H1 (cell line): ENCODE measurements around the gene IFT172. TPM values are rescaled to one million over a fixed set of nuclear protein-coding genes. Genes with fewer than 3 reads are reported as not detected.

ENCODE experiments used
- CTCF ChIA-PET: fragments of 300-600 bp; sonication (Branson Sonifier 250); formaldehyde crosslinking; loops from one replicate; lab custom pipeline; 2021; ENCODE audit not compliant: partially characterized antibody; lab: Charles Lee
- POLR2A ChIA-PET: fragments of 300-600 bp; sonication (Branson Sonifier 250); formaldehyde crosslinking; loops from one replicate; lab custom pipeline; 2021; ENCODE audit warnings: inconsistent platforms; ENCODE audit not compliant: partially characterized antibody; lab: Charles Lee
- DNase-seq, 2 experiments: peaks; one replicate each; pipeline versions ENCODE4 v3.0.0 to v3.0.0-alpha.2; 2010 to 2022; ENCODE audit warnings: low spot score in 2 of 2, low read depth in 1 of 2, mixed read lengths in 1 of 2
- FAIRE-seq: peaks from 2 replicates; lab custom pipeline; 2011; peaks lifted over from hg19 to GRCh38; lab: Jason Lieb, UNC
- H2AFZ ChIP-seq: 2 replicates; pipeline ENCODE4 v1.8.1; 2012; ENCODE audit warnings: low read length, inconsistent platforms
- H2AK5ac ChIP-seq: 2 replicates; pipeline ENCODE4 v1.6.1; 2013; ENCODE audit warnings: low read depth, low read length
- H2BK120ac ChIP-seq: replicated peaks from 2 replicates; pipeline ENCODE3; 2013; ENCODE audit warnings: low read depth, low read length, inconsistent platforms
- H2BK12ac ChIP-seq: 2 replicates; pipeline ENCODE4 v1.6.1; 2013; ENCODE audit warnings: low read depth, low read length
- H2BK15ac ChIP-seq: 2 replicates; pipeline ENCODE4 v1.6.1; 2013; ENCODE audit warnings: low read length
- H2BK20ac ChIP-seq: 2 replicates; pipeline ENCODE4 v1.6.1; 2013; ENCODE audit warnings: low read length
- H2BK5ac ChIP-seq: 2 replicates; pipeline ENCODE4 v1.6.1; 2013; ENCODE audit warnings: low read depth, low read length
- H3K14ac ChIP-seq: 2 replicates; pipeline ENCODE4 v1.6.1; 2013; ENCODE audit warnings: inconsistent platforms; ENCODE audit not compliant: insufficient read length
- H3K18ac ChIP-seq: 2 replicates; pipeline ENCODE4 v1.6.1; 2013; ENCODE audit warnings: low read length; ENCODE audit errors: extremely low read depth
- H3K23ac ChIP-seq: 2 replicates; pipeline ENCODE4 v1.6.1; 2013; ENCODE audit warnings: inconsistent platforms; ENCODE audit not compliant: insufficient read length
- H3K23me2 ChIP-seq: 2 replicates; pipeline ENCODE4 v1.6.1; 2013; ENCODE audit warnings: low read depth, low read length
- H3K27ac ChIP-seq: 2 replicates; pipeline ENCODE4 v1.6.1; 2011; ENCODE audit warnings: low read depth, low read length, inconsistent platforms
- H3K27me3 ChIP-seq, 4 experiments: replicated peaks in 1 of 4; 1 replicate in 1 of 4; 2 replicates in 3 of 4; pipeline versions ENCODE4 v1.6.1 to v1.8.1; 2011 to 2013; ENCODE audit warnings: low read length in 3 of 4, mild to moderate bottlenecking in 3 of 4, inconsistent platforms in 2 of 4, mixed read lengths in 2 of 4, moderate library complexity in 1 of 4; ENCODE audit not compliant: control insufficient read depth in 3 of 4, insufficient read depth in 3 of 4; ENCODE audit errors: extremely low read depth in 1 of 4
- H3K36me3 ChIP-seq, 4 experiments: 2 replicates each; pipeline versions ENCODE4 v1.6.1 to v1.8.1; 2011 to 2013; ENCODE audit warnings: mild to moderate bottlenecking in 4 of 4, low read length in 3 of 4, moderate library complexity in 2 of 4, control low read depth in 1 of 4, inconsistent platforms in 1 of 4; ENCODE audit not compliant: insufficient read depth in 4 of 4, control insufficient read depth in 2 of 4
- H3K4ac ChIP-seq: replicated peaks from 2 replicates; pipeline ENCODE3; 2013; ENCODE audit warnings: low read length, low read depth, mixed read lengths, inconsistent platforms; ENCODE audit not compliant: insufficient read length
- H3K4me1 ChIP-seq, 4 experiments: replicated peaks in 1 of 4; 1 replicate in 1 of 4; 2 replicates in 3 of 4; pipeline versions ENCODE4 v1.6.1 to v1.8.1; 2011 to 2013; ENCODE audit warnings: low read length in 3 of 4, inconsistent platforms in 2 of 4, mixed read lengths in 1 of 4; ENCODE audit not compliant: insufficient read depth in 4 of 4, control insufficient read depth in 3 of 4
- H3K4me2 ChIP-seq, 2 experiments: 2 replicates each; pipeline versions ENCODE4 v1.6.1 to v1.8.1; 2011 to 2013; ENCODE audit warnings: low read depth in 2 of 2, low read length in 2 of 2, control low read depth in 1 of 2, inconsistent platforms in 1 of 2, mild to moderate bottlenecking in 1 of 2; ENCODE audit not compliant: insufficient read depth in 1 of 2
- H3K4me3 ChIP-seq, 4 experiments: fragments of 200-600, 300-600 bp in 1 of 4; sonication (generic), shearing (Covaris generic), sonication (Bioruptor Twin) in 1 of 4; 2 replicates each; pipeline versions ENCODE4 v1.5.1 to v1.8.1; 2011 to 2016; ENCODE audit warnings: low read length in 4 of 4, low read depth in 3 of 4, control low read depth in 2 of 4, inconsistent platforms in 2 of 4, mild to moderate bottlenecking in 2 of 4, mixed read lengths in 1 of 4, moderate library complexity in 1 of 4; ENCODE audit not compliant: insufficient read depth in 2 of 4; ENCODE audit errors: extremely low read depth in 1 of 4
- H3K56ac ChIP-seq: replicated peaks from 2 replicates; pipeline ENCODE3; 2013; ENCODE audit warnings: low read depth, mild to moderate bottlenecking, mixed read lengths, low read length, inconsistent platforms; ENCODE audit not compliant: insufficient read length
- H3K79me1 ChIP-seq: 2 replicates; pipeline ENCODE4 v1.6.1; 2013; ENCODE audit warnings: low read depth, low read length, control low read depth
- H3K79me2 ChIP-seq, 2 experiments: 2 replicates each; pipeline versions ENCODE4 v1.6.1 to v1.8.1; 2012 to 2013; ENCODE audit warnings: low read length in 2 of 2, mild to moderate bottlenecking in 2 of 2, inconsistent platforms in 1 of 2; ENCODE audit not compliant: insufficient read depth in 2 of 2, control insufficient read depth in 1 of 2
- H3K9ac ChIP-seq, 4 experiments: replicated peaks in 1 of 4; 1 replicate in 1 of 4; 2 replicates in 3 of 4; pipeline versions ENCODE4 v1.6.1 to v1.8.1; 2011 to 2013; ENCODE audit warnings: low read depth in 3 of 4, low read length in 3 of 4, control low read depth in 2 of 4, mild to moderate bottlenecking in 2 of 4, moderate library complexity in 2 of 4, inconsistent platforms in 1 of 4; ENCODE audit errors: extremely low read depth in 1 of 4
- H3K9me3 ChIP-seq, 2 experiments: 2 replicates each; pipeline versions ENCODE4 v1.6.1 to v1.8.1; 2012 to 2013; ENCODE audit warnings: mild to moderate bottlenecking in 2 of 2, moderate library complexity in 2 of 2, control low read depth in 1 of 2, inconsistent platforms in 1 of 2, low read depth in 1 of 2, low read length in 1 of 2, mixed read lengths in 1 of 2; ENCODE audit not compliant: insufficient read depth in 2 of 2
- H4K20me1 ChIP-seq, 2 experiments: replicated peaks in 1 of 2; 2 replicates each; pipeline versions ENCODE3 to v1.8.1; 2011 to 2013; ENCODE audit warnings: inconsistent platforms in 2 of 2, low read length in 2 of 2, mild to moderate bottlenecking in 1 of 2; ENCODE audit not compliant: insufficient read depth in 2 of 2, control insufficient read depth in 1 of 2
- H4K5ac ChIP-seq: 2 replicates; pipeline ENCODE4 v1.6.1; 2013; ENCODE audit warnings: low read length, low read depth, mixed read lengths, inconsistent platforms; ENCODE audit not compliant: insufficient read length
- H4K8ac ChIP-seq: 2 replicates; pipeline ENCODE4 v1.8.0; 2013; ENCODE audit warnings: mild to moderate bottlenecking, moderate library complexity, low read length, inconsistent platforms; ENCODE audit not compliant: insufficient read depth; ENCODE audit errors: extremely low read depth
- H4K91ac ChIP-seq: replicated peaks from 2 replicates; pipeline ENCODE3; 2013; ENCODE audit warnings: low read length, mixed read lengths, inconsistent platforms; ENCODE audit not compliant: insufficient read length
- JUN ChIP-seq: IDR thresholded peaks from 2 replicates; pipeline ENCODE4 v1.6.1; 2011; ENCODE audit warnings: low read depth, mild to moderate bottlenecking, improper control_type of control experiment, low read length
- WGBS, 2 experiments: shearing (Covaris generic) in 1 of 2; methylation state at CpG; one replicate each; pipeline versions ENCODE4 v1.1.6 to v1.1.7; 2013 to 2015; ENCODE audit warnings: low lambda C conversion rate in 2 of 2, mixed read lengths in 2 of 2, inconsistent platforms in 1 of 2, low coverage in 1 of 2, missing lambda C conversion rate in 1 of 2; ENCODE audit not compliant: insufficient replicate concordance in 2 of 2, insufficient coverage in 1 of 2, insufficient read length in 1 of 2; ENCODE audit errors: extremely low coverage in 1 of 2, missing lambda C conversion rate in 1 of 2; 5-methylcytosine and 5-hydroxymethylcytosine counted together
- polyA plus RNA-seq, 7 experiments: library from polyadenylated mRNA; depleted of rRNA in 3 of 7; stranded (reverse) in 5 of 7; unstranded in 2 of 7; fragments of >200 nt in 5 of 7; fragments of 200-250 nt in 2 of 7; gene quantifications; 1 replicate in 5 of 7; 2 replicates in 1 of 7; 4 replicates in 1 of 7; pipeline versions ENCODE4 v1.2.1 to v1.2.3, GENCODE V29; 2011 to 2013; ENCODE audit warnings: missing spikeins in 2 of 7, mixed read lengths in 2 of 7
- total RNA-seq: library from RNA; stranded (reverse); fragmentation: NEBNext Ultra II Directional; extraction: Animal tissue kit (Norgen Biotek cat#: 25700); gene quantifications from 2 replicates; pipeline ENCODE4 v1.2.1, GENCODE V29; 2021

IFT172 gene
- total and polyA plus RNA-seq, 2 of the 8 experiments (the other 6 are each of a cell fraction or from before 2014, with no cell fraction given): 13.5 to 14.0 TPM

DNA sequence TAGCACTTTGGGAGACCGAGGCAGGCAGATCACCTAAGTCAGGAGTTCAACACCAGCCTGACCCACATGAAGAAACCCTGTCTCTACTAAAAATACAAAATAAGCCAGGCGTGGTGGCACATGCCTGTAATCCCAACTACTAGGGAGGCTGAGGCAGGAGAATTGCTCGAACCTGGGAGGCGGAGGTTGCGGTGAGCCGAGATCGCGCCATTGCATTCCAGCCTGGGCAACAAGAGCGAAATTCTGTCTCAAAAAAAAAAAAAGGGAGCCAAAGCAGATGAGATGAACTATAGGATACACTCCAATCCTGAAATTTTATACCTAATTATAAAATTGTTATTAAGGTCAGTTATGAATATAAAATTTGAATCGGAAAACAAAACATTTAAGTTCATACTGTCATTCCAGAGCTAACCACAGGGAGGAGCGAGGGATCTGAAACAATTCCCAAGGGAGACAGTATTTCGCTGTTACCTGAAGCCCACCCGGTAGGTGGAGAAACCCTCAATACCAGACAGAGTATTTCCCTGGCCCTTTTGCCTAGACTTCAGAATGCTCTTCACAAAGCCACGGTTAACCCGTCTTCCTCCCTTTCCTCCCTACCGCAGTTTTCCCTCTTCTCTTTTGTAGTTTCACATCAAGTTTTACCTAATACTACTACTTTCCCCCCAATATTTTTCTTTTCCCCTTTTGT is 81.6 kb downstream of the IFT172 start:
- H3K4me2 ChIP-seq: peak overlapping the region; percentile 70 to 87
- peaks cover 3 to 6% of the 10 kb centered on the region in 2 experiments for H4K20me1 ChIP-seq
- TF ChIP-seq JUN: no peak

More for the DNA sequence above, 81.6 kb downstream of the IFT172 start:
- peaks cover 0 to 5% (median 3%) of the 10 kb centered on the region in 4 experiments; a peak in 4 of 7 replicates for H3K4me1 ChIP-seq
- no peaks in the 10 kb centered on the region for H3K79me1 ChIP-seq
- H3K4ac ChIP-seq: no peak overlapping the region
- H2BK12ac ChIP-seq: no peak overlapping the region
- FAIRE-seq: peak; percentile 88
- H3K14ac ChIP-seq: no peak overlapping the region
- ChIA-PET CTCF (interaction anchor here (0.6 to 2.0 kb wide), 11 partner anchors 10 to 374 kb away, joined by 3 to 16 read pairs (median 3); partner anchors contain the start of gene NRBP1), POLR2A (interaction anchor here (0.9 to 4.1 kb wide), 11 partner anchors 10 to 220 kb away, joined by 3 to 48 read pairs (median 5); partner anchors contain the start of genes EIF2B4, GTF3C2, NRBP1 and SNX17)
- peak overlapping the region; percentile 68 to 96 (median 92); a peak in 7 of 8 replicates for H3K4me3 ChIP-seq
- no peaks in the 10 kb centered on the region for H3K9me3 ChIP-seq
- H2BK20ac ChIP-seq: no peak overlapping the region
- H2BK5ac ChIP-seq: no peak overlapping the region
- H3K27ac ChIP-seq: no peak overlapping the region
- no peak overlapping the region for H3K56ac ChIP-seq
- DNase-seq: peak in 1 of 2 experiments; percentile 50
- peaks cover 26 to 63% of the 10 kb centered on the region in 2 experiments for H3K79me2 ChIP-seq
- H4K91ac ChIP-seq: no peak overlapping the region
- H3K9ac ChIP-seq: no peak overlapping the region
- no peak overlapping the region for H3K23ac ChIP-seq
- H3K18ac ChIP-seq: no peak overlapping the region
- H3K27me3 ChIP-seq: no peaks in the 10 kb centered on the region
- peaks cover 7% of the 10 kb centered on the region for H3K23me2 ChIP-seq
- 53% methylated on average over 16 of the region's 16 CpGs; no CpG with 5 or more reads in 1 of the 2 experiments for WGBS, 2 experiments
- H4K5ac ChIP-seq: no peak overlapping the region
- no peak overlapping the region; the same call in 1 of the 2 replicates for H4K8ac ChIP-seq
- H2AK5ac ChIP-seq: no peak overlapping the region
- no peak overlapping the region for H2AFZ ChIP-seq
- no peak overlapping the region for H2BK15ac ChIP-seq
- H3K36me3 ChIP-seq: peaks cover 0 to 4% (median 0%) of the 10 kb centered on the region in 4 experiments; a peak in 2 of 8 replicates
- H2BK120ac ChIP-seq: no peak overlapping the region
